Measurements from ENCODE around the gene CLDN19. TPM values are rescaled to one million over a fixed set of nuclear protein-coding genes. Genes with fewer than 3 reads are reported as not detected.

Gene CLDN19
- total and polyA plus RNA-seq, 9 of the 15 experiments (the other 6 are each of a cell fraction or from before 2014, with no cell fraction given): not detected

DNA sequence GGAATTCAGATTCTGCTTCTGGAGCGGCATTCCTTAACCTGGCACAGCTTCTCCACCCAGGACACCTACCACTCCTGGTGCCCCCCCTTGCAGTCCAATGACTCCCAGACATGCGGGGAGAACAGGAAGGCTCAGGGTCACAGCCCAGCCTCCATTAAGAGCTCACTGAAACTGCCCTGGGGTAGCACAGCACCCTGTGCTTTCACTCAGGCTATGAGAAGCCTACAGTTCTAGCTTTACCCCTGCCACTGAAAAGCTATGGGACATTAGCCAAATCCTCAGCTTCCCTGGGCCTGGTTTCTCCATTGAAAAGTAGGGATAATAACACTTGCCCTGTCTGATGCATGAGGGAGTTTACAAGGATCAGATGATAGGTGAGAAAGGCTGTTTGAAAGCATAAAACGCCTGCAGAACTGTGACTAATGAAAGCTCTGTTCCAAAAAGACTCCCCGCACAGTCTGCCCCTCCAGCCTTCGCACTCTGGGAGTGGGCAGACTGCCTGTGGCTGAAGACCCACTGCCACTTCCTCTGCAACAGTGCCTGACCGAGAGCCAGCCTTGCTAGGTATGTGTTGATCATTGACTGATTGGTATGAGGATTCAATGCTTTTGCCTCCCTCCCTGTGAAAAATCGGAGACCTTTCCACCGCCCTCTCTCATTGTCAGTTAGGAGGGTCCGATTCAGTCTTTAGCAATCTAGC is 2.7 kb upstream of the CLDN19 start:
- H3K36me3 ChIP-seq (ENCODE audit: control insufficient read depth, insufficient read depth, low read length): peaks cover 22% of the 10 kb centered on the region; the same call in 2 of the 3 replicates
- ATAC-seq (no peak), DNase-seq (ENCODE audit: extremely low read depth in 1 of 4, low spot score in 3 of 4) (no peak), FAIRE-seq (no peak)
- 17% methylated on average over 9 of the region's 9 CpGs for WGBS (ENCODE audit: insufficient coverage, low coverage, missing lambda C conversion rate)
- TF ChIP-seq, protein P1, sequence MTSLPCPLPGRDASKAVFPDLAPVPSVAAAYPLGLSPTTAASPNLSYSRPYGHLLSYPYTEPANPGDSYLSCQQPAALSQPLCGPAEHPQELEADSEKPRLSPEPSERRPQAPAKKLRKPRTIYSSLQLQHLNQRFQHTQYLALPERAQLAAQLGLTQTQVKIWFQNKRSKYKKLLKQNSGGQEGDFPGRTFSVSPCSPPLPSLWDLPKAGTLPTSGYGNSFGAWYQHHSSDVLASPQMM (CRISPR knock-in tag; IDR thresholded peaks at IDR 0.05): no peak
- in situ Hi-C loops (cut with MboI) (loop anchor here (10.0 to 25.0 kb wide), 2 partner anchors 155 to 398 kb away; no protein-coding TSS in a partner anchor), intact Hi-C loops (cut with micrococcal nuclease) (no loop called here)
- peaks cover 4 to 29% of the 10 kb centered on the region in 2 experiments; a peak in 4 of 5 replicates for H3K27me3 ChIP-seq (ENCODE audit: control insufficient read depth in 2 of 2, insufficient read depth in 2 of 2, low read length in 2 of 2)
- peaks cover 8% of the 10 kb centered on the region for H3K9me1 ChIP-seq (ENCODE audit: control insufficient read depth, insufficient read depth, low read length)
- BruUV-seq (replicated peaks): no TSS peak
- POLR2A ChIA-PET: interaction anchor here (0.8 to 1.7 kb wide), 2 partner anchors 9 to 24 kb away, joined by 5 to 6 read pairs; partner anchors contain the start of genes C1orf50 and P3H1
- CTCF ChIA-PET (ENCODE audit: low intra/inter-chr PET ratio): no interaction called here
- no peak overlapping the region for H3K9ac ChIP-seq (ENCODE audit: insufficient read depth in 1 of 2, low read depth in 2 of 2, low read length in 2 of 2)
- H3K4me1 ChIP-seq (replicated peaks in 1 of 2; ENCODE audit: control insufficient read depth in 2 of 2, insufficient read depth in 2 of 2, low read length in 2 of 2): peaks cover 0 to 26% of the 10 kb centered on the region in 2 experiments; a peak in 2 of 5 replicates
- H3K4me2 ChIP-seq (ENCODE audit: insufficient read depth, low read length): no peak overlapping the region
- peaks cover 5% of the 10 kb centered on the region; the same call in 1 of the 2 replicates for H4K20me1 ChIP-seq (replicated peaks; ENCODE audit: control insufficient read depth, insufficient read depth, low read length)
- H3K4me3 ChIP-seq: no peak overlapping the region
- no peaks in the 10 kb centered on the region for H3K79me2 ChIP-seq (ENCODE audit: control insufficient read depth, insufficient read depth, low read length)
- no peak overlapping the region for H2AFZ ChIP-seq (ENCODE audit: low read depth, low read length)
- no peak overlapping the region for H3K27ac ChIP-seq (ENCODE audit: extremely low read depth, low read depth, low read length)
- no peaks in the 10 kb centered on the region for H3K9me3 ChIP-seq (replicated peaks; ENCODE audit: control insufficient read depth, insufficient read depth, low read depth, low read length)

DNA sequence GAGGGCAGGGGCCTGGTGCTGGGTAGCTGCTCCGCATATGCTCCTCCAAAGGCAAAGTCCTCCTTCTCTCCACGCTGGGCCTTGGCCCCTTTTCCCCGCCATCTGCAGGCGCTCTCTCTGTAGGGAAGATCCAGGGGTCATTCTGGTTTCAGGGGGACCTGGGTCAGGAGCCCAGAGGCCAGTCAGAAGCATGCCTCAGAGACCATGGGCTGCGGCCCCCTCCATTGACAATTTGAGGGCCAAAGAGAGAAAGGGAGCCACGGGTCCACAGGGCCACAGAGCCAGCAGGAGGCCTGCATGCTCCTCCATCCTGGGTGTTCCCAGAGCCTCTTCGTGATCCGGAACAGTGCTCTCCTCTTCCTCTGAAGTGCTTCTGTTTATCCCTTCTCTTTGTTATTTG is 2.1 kb upstream of the CLDN19 start:
- H3K9me1 ChIP-seq (ENCODE audit: control insufficient read depth, insufficient read depth, low read length): peaks cover 4% of the 10 kb centered on the region
- H3K9ac ChIP-seq (ENCODE audit: insufficient read depth in 1 of 2, low read depth in 2 of 2, low read length in 2 of 2): no peak overlapping the region
- no peak overlapping the region for H3K27ac ChIP-seq (ENCODE audit: extremely low read depth, low read depth, low read length)
- peaks cover 0 to 26% of the 10 kb centered on the region in 2 experiments; a peak in 2 of 5 replicates for H3K4me1 ChIP-seq (replicated peaks in 1 of 2; ENCODE audit: control insufficient read depth in 2 of 2, insufficient read depth in 2 of 2, low read length in 2 of 2)
- no peaks in the 10 kb centered on the region for H3K79me2 ChIP-seq (ENCODE audit: control insufficient read depth, insufficient read depth, low read length)
- H3K36me3 ChIP-seq (ENCODE audit: control insufficient read depth, insufficient read depth, low read length): peaks cover 15% of the 10 kb centered on the region; the same call in 2 of the 3 replicates
- FAIRE-seq (no peak), ATAC-seq (no peak), DNase-seq (ENCODE audit: extremely low read depth in 1 of 4, low spot score in 3 of 4) (no peak)
- WGBS (ENCODE audit: insufficient coverage, low coverage, missing lambda C conversion rate): 25% methylated on average over 8 of the region's 8 CpGs
- ChIA-PET CTCF (ENCODE audit: low intra/inter-chr PET ratio) (no interaction called here), POLR2A (interaction anchor here (0.7 kb wide), 1 partner anchor 12 kb away, joined by 3 read pairs; no protein-coding TSS in a partner anchor)
- BruUV-seq (replicated peaks): no TSS peak
- in situ Hi-C loops (cut with MboI) (loop anchor here (10.0 to 25.0 kb wide), 2 partner anchors 155 to 397 kb away; no protein-coding TSS in a partner anchor), intact Hi-C loops (cut with micrococcal nuclease) (no loop called here)
- H2AFZ ChIP-seq (ENCODE audit: low read depth, low read length): no peak overlapping the region
- peaks cover 4 to 29% of the 10 kb centered on the region in 2 experiments; a peak in 4 of 5 replicates for H3K27me3 ChIP-seq (ENCODE audit: control insufficient read depth in 2 of 2, insufficient read depth in 2 of 2, low read length in 2 of 2)
- H4K20me1 ChIP-seq (replicated peaks; ENCODE audit: control insufficient read depth, insufficient read depth, low read length): peaks cover 5% of the 10 kb centered on the region; the same call in 1 of the 2 replicates
- no peaks in the 10 kb centered on the region for H3K9me3 ChIP-seq (replicated peaks; ENCODE audit: control insufficient read depth, insufficient read depth, low read depth, low read length)
- no peak overlapping the region for H3K4me3 ChIP-seq
- H3K4me2 ChIP-seq (ENCODE audit: insufficient read depth, low read length): no peak overlapping the region
- TF ChIP-seq MCM5 (IDR thresholded peaks at IDR 0.05; ENCODE audit: low read depth): no peak
- no peak for TF ChIP-seq ZNF589 (CRISPR knock-in tag; IDR thresholded peaks at IDR 0.05; ENCODE audit: low read depth)
- TF ChIP-seq RBM17 (IDR thresholded peaks at IDR 0.05; ENCODE audit: borderline replicate concordance, low read depth, low read length): no peak
- no peak for TF ChIP-seq ZNF780A (CRISPR knock-in tag; IDR thresholded peaks at IDR 0.05)
- TF ChIP-seq GATAD2A (IDR thresholded peaks at IDR 0.05): no peak
- TF ChIP-seq, protein P2, sequence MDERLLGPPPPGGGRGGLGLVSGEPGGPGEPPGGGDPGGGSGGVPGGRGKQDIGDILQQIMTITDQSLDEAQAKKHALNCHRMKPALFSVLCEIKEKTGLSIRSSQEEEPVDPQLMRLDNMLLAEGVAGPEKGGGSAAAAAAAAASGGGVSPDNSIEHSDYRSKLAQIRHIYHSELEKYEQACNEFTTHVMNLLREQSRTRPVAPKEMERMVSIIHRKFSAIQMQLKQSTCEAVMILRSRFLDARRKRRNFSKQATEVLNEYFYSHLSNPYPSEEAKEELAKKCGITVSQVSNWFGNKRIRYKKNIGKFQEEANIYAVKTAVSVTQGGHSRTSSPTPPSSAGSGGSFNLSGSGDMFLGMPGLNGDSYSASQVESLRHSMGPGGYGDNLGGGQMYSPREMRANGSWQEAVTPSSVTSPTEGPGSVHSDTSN (CRISPR knock-in tag; IDR thresholded peaks at IDR 0.05; ENCODE audit: low read depth): no peak
- TF ChIP-seq, protein P2 (tag; conservative IDR thresholded peaks at IDR 0.05; ENCODE audit: low read depth): no peak
- TF ChIP-seq HNRNPUL1 (IDR thresholded peaks at IDR 0.05; ENCODE audit: low read length): no peak
- TF ChIP-seq, protein P3, sequence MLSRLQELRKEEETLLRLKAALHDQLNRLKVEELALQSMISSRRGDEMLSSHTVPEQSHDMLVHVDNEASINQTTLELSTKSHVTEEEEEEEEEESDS (CRISPR knock-in tag; IDR thresholded peaks at IDR 0.05): no peak
